Ishikawa (cell line): Measurements from ENCODE around the gene CCDC27.

Source experiments
- CEBPB ChIP-seq: IDR thresholded peaks from 2 replicates; pipeline ENCODE4 v1.6.1; 2012
- CREB1 ChIP-seq: IDR thresholded peaks from 2 replicates; pipeline ENCODE4 v1.6.1; 2012; ENCODE audit warnings: low read depth
- EGR1 ChIP-seq: IDR thresholded peaks from 2 replicates; pipeline ENCODE4 v1.6.1; 2012
- EP300 ChIP-seq: IDR thresholded peaks from 2 replicates; pipeline ENCODE4 v1.6.1; 2012; ENCODE audit warnings: borderline replicate concordance
- FOXM1 ChIP-seq: IDR thresholded peaks from 2 replicates; pipeline ENCODE4 v1.6.1; 2012; ENCODE audit warnings: low read depth, borderline replicate concordance
- MAX ChIP-seq: IDR thresholded peaks from 2 replicates; pipeline ENCODE4 v1.6.1; 2012
- NFIC ChIP-seq: IDR thresholded peaks from 2 replicates; pipeline ENCODE4 v1.6.1; 2012
- RAD21 ChIP-seq: IDR thresholded peaks from 2 replicates; pipeline ENCODE4 v1.6.1; 2012; ENCODE audit warnings: low read depth
- REST ChIP-seq: IDR thresholded peaks from 2 replicates; pipeline ENCODE4 v1.6.1; 2012; ENCODE audit warnings: low read depth, mild to moderate bottlenecking
- TAF1 ChIP-seq: IDR thresholded peaks from 2 replicates; pipeline ENCODE4 v1.6.1; 2012; ENCODE audit warnings: low read depth, mild to moderate bottlenecking
- TCF12 ChIP-seq: IDR thresholded peaks from 2 replicates; pipeline ENCODE4 v1.6.1; 2012; ENCODE audit warnings: low read depth
- TEAD4 ChIP-seq: IDR thresholded peaks from 2 replicates; pipeline ENCODE4 v1.6.1; 2012
- YY1 ChIP-seq: IDR thresholded peaks from 2 replicates; pipeline ENCODE4 v1.6.1; 2012; ENCODE audit warnings: low read depth
- ZBTB7A ChIP-seq: IDR thresholded peaks from 2 replicates; pipeline ENCODE4 v1.6.1; 2012; ENCODE audit warnings: low read depth
- TF ChIP-seq, protein P1 (sequence below): IDR thresholded peaks from 2 replicates; pipeline ENCODE4 v1.6.1; 2012

CCDC27 gene

GRCh38 chr1:3711780-3712451 lies 40.3 kb upstream of the CCDC27 start:
- TF ChIP-seq EP300 (no peak), RAD21 (no peak), CEBPB (no peak), REST (no peak), YY1 (no peak), TCF12 (no peak), CREB1 (no peak), ZBTB7A (no peak), MAX (no peak), TAF1 (no peak), TEAD4 (no peak), NFIC (no peak)

DNA sequence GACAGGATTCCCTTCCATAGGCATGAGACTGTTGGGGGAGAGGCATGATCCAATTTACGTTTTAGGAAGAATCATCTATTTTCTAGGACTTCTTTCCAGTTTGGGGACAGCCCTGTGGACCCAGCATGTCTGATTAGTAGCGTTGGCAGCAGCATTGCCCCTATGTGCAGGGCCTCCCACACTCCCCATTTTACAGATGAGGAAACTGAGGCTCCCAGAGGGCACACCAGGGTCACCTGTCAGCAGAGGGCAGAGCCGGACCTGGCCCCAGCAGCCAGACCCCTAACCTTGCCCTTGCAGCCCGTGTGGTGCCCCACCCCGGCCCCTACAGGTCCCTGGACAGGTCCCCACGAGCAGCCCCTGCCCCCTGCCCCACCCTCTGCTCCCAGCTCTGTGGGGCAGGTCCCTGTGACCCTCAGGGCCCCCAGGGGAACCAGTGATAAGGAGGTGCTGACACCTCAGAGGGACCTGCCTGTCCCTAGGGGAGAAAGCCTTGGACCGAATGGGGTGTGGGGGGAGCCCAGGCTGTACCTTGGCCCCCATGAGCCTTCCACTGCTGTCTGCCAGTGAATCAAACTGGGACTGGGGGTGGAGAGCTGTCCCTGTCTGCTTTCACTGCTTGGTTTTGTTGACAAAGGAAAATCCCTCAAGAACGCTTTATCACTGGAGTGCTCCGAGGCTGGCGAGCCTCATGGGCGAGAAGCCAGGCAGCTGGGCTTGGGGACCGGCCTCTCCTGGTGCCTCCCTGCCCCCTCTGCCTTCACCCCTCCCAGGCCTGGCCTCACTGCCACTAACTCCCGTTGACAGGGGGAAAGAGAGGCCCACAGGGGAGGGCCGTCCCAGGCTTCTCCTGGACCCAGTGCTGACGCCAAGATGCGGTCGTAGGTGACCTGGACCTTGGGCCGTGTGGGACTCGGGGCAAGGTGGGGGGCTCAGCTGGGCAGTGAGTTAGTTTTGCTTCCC lies 39.4 kb upstream of the CCDC27 start:
- TF ChIP-seq CREB1 (no peak), YY1 (no peak), EGR1 (no peak), RAD21 (no peak), EP300 (no peak), TCF12 (no peak), FOXM1 (no peak), TAF1 (no peak), TEAD4 (no peak)
- TF ChIP-seq, protein P1, sequence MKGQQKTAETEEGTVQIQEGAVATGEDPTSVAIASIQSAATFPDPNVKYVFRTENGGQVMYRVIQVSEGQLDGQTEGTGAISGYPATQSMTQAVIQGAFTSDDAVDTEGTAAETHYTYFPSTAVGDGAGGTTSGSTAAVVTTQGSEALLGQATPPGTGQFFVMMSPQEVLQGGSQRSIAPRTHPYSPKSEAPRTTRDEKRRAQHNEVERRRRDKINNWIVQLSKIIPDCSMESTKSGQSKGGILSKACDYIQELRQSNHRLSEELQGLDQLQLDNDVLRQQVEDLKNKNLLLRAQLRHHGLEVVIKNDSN, result no peak

GRCh38 chr1:3713840-3714239 lies 38.4 kb upstream of the CCDC27 start:
- TF ChIP-seq, protein P1, result no peak
- TF ChIP-seq YY1, result no peak
- TF ChIP-seq EP300, result no peak
- TF ChIP-seq EGR1, result no peak

DNA sequence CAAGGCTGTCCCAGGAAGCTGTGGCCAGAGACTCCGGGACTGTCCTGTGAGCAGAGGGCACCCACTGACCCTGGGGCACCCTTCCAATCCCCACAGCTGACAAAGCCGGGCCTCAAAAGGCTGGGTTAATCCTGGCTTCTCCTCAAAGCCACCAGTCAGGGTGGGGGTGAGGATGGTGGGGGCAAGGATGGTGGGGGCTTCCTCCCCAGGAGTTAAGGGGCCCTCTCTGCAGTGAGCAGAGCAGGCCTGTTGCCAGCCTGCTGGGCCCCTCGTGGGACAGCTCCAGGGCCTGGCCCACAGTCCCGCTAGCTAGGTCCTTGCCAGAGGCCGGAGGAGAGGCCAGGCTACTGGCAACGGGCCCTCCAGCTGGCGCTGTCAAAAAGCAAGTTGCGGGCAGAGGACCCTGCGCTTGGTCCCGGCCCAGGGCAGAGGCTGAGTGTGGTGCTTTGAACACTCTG lies 37.9 kb upstream of the CCDC27 start:
- TF ChIP-seq EP300, result no peak
- TF ChIP-seq FOXM1, result no peak
- no peak for TF ChIP-seq TAF1
- no peak for TF ChIP-seq MAX
- no peak for TF ChIP-seq REST
- TF ChIP-seq YY1, result no peak
- no peak for TF ChIP-seq CEBPB
- TF ChIP-seq RAD21, result no peak
- no peak for TF ChIP-seq TCF12
- no peak for TF ChIP-seq NFIC
- TF ChIP-seq, protein P1, result no peak

DNA sequence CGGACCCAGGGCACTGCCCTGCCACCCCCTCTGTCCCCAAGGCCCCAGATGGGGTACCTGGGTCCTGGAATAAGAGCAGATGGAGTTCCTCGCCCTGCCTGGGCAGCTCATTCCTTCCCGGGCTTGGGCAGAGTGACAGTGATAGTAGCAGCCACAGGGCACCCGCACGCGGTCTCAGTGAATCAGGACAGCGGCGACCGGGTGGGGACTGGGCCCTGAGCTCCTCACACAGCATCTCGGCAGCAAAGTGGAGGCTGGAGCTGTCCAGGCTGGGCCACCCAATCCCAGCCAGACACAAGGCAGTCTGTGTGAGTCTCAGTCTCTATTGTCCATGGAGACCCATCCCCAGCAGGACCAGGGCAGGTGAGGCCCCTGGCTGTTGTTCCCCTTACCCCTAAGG lies 37.4 kb upstream of the CCDC27 start:
- TF ChIP-seq REST (peak; percentile 54), TAF1 (no peak)
